Measurements from ENCODE around the gene TTBK2.

DNA sequence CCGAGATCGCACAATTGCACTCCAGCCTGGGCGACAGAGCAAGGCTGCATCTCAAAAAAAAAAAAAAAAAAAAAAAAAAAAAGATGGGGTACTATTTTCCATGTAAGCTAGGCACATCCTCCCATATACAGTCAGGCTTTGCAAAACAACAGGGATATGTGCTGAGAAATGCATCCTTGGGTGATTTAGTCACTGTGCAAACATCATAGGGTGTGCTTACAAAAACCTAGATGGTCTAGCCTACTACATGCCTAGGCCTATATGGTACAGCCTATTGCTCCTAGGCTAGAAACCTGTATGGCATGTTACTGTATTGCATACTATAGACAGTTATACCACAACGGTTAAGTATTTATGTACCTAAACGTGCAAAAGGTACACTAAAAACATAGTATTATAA is 75.0 kb downstream of the TTBK2 start:
- TF ChIP-seq, protein P1, sequence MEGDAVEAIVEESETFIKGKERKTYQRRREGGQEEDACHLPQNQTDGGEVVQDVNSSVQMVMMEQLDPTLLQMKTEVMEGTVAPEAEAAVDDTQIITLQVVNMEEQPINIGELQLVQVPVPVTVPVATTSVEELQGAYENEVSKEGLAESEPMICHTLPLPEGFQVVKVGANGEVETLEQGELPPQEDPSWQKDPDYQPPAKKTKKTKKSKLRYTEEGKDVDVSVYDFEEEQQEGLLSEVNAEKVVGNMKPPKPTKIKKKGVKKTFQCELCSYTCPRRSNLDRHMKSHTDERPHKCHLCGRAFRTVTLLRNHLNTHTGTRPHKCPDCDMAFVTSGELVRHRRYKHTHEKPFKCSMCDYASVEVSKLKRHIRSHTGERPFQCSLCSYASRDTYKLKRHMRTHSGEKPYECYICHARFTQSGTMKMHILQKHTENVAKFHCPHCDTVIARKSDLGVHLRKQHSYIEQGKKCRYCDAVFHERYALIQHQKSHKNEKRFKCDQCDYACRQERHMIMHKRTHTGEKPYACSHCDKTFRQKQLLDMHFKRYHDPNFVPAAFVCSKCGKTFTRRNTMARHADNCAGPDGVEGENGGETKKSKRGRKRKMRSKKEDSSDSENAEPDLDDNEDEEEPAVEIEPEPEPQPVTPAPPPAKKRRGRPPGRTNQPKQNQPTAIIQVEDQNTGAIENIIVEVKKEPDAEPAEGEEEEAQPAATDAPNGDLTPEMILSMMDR (IDR thresholded peaks at IDR 0.05), result no peak
- TF ChIP-seq TAF1 (IDR thresholded peaks at IDR 0.05; ENCODE audit: borderline replicate concordance, low read depth, low read length) (no peak), RFX5 (IDR thresholded peaks at IDR 0.05; ENCODE audit: low read length) (no peak), CHD2 (IDR thresholded peaks at IDR 0.05; ENCODE audit: low read length, partially characterized antibody) (no peak), EP300 (IDR thresholded peaks at IDR 0.05; ENCODE audit: borderline replicate concordance in 1 of 2, low read depth in 1 of 2, low read length in 1 of 2) (no peak), YY1 (IDR thresholded peaks at IDR 0.05; ENCODE audit: low read depth) (no peak), FOXM1 (IDR thresholded peaks at IDR 0.05; ENCODE audit: low read depth) (no peak), POLR2AphosphoS5 (IDR thresholded peaks at IDR 0.05; ENCODE audit: low read depth, low read length) (no peak)

Measured in SK-N-SH (cell line).